K562 (cell line): Measurements from ENCODE around the gene SLC26A2. TPM values are rescaled to one million over a fixed set of nuclear protein-coding genes. Genes with fewer than 3 reads are reported as not detected.

ENCODE experiments used
- CCAR2 ChIP-seq: fragments of 200-400 bp; formaldehyde crosslinking; IDR thresholded peaks from 2 replicates; pipeline ENCODE4 v1.6.1; 2017; ENCODE audit warnings: mild to moderate bottlenecking, low read depth, low read length
- HSF4 ChIP-seq: fragments of 250-450 bp; sonication (Bioruptor Pico); IDR thresholded peaks from 2 replicates; pipeline ENCODE4 v2.1.2; 2022; ENCODE audit warnings: mild to moderate bottlenecking, moderate library complexity, borderline replicate concordance
- MTA3 ChIP-seq: fragments of 450-650 bp; formaldehyde crosslinking; IDR thresholded peaks from 2 replicates; pipeline ENCODE4 v1.6.1; 2017; ENCODE audit warnings: mild to moderate bottlenecking, borderline replicate concordance
- NBN ChIP-seq: fragments of 450-650 bp; IDR thresholded peaks from 2 replicates; pipeline ENCODE4 v1.6.1; 2016; ENCODE audit warnings: low read depth, mild to moderate bottlenecking
- NFIC ChIP-seq: fragments of 450-650 bp; IDR thresholded peaks from 2 replicates; pipeline ENCODE4 v1.6.1; 2017; ENCODE audit warnings: mild to moderate bottlenecking, inconsistent platforms
- OTX1 ChIP-seq: fragments of 450-650 bp; formaldehyde crosslinking; IDR thresholded peaks from 2 replicates; pipeline ENCODE4 v1.4.0; 2022; ENCODE audit warnings: mild to moderate bottlenecking
- TCFL5 ChIP-seq: fragments of 250-450 bp; sonication (Bioruptor Pico); conservative IDR thresholded peaks from 2 replicates; pipeline ENCODE4 v1.6.1; 2021; ENCODE audit warnings: mild to moderate bottlenecking, moderate library complexity, matching md5 sums
- ZFPM2 ChIP-seq: fragments of 250-450 bp; sonication (Bioruptor Pico); IDR thresholded peaks from 2 replicates; pipeline ENCODE4 v1.5.1; 2022; ENCODE audit warnings: mild to moderate bottlenecking
- ZKSCAN1 ChIP-seq: fragments of 150-350 bp; IDR thresholded peaks from 2 replicates; pipeline ENCODE4 v1.6.1; 2016; ENCODE audit warnings: low read depth, low read length
- ZNF143 ChIP-seq: sonication (generic); formaldehyde crosslinking; IDR thresholded peaks from 2 replicates; pipeline ENCODE4 v1.9.0; 2022; ENCODE audit warnings: mild to moderate bottlenecking, missing genetic modification reagents
- ZNF785 ChIP-seq: fragments of 250-450 bp; sonication (Bioruptor Pico); IDR thresholded peaks from 2 replicates; pipeline ENCODE4 v1.4.0; 2020; ENCODE audit warnings: mild to moderate bottlenecking
- polyA plus RNA-seq, 8 experiments: library from polyadenylated mRNA; depleted of rRNA in 4 of 8; stranded (reverse) in 5 of 8; unstranded in 3 of 8; fragments of >200 nt; fragmentation: Nextera tagmentation in 2 of 8; fragmentation: Illumina TruSeq in 1 of 8; extraction: Ambion mirVana in 2 of 8; extraction: Trizol in 1 of 8; gene quantifications; 2 replicates each; pipeline versions ENCODE4 v1.2.1 to v1.2.3, GENCODE V29; 2011 to 2014; ENCODE audit warnings: inconsistent platforms in 1 of 8, missing spikeins in 1 of 8
- total RNA-seq, 7 experiments: library from RNA; depleted of rRNA in 6 of 7; stranded (reverse); fragments of >200 nt in 6 of 7; fragmentation: Illumina TruSeq in 2 of 7; extraction: Trizol in 2 of 7; gene quantifications; 2 replicates each; pipeline versions ENCODE4 v1.2.1 to v1.2.3, GENCODE V29; 2011 to 2021; ENCODE audit warnings: low replicate concordance in 1 of 7
- TF ChIP-seq, protein P1 (sequence below): sonication (generic); formaldehyde crosslinking; IDR thresholded peaks from 2 replicates; pipeline ENCODE4 v1.8.0; 2022; ENCODE audit warnings: missing genetic modification reagents, mild to moderate bottlenecking, moderate library complexity, borderline replicate concordance
- TF ChIP-seq, protein P2 (sequence below): IDR thresholded peaks from 2 replicates; pipeline ENCODE4 v1.6.1; 2014; ENCODE audit warnings: antibody characterized with exemption
- TF ChIP-seq, protein P3 (sequence below): IDR thresholded peaks from 3 replicates; pipeline ENCODE4 v1.6.1; 2011; ENCODE audit warnings: borderline replicate concordance, mild to moderate bottlenecking, moderate library complexity; ENCODE audit not compliant: insufficient read length; ENCODE audit errors: extremely low read depth
- TF ChIP-seq, protein P4 (sequence below), 2 experiments: IDR thresholded peaks in 1 of 2; conservative IDR thresholded peaks in 1 of 2; 2 replicates each; pipeline ENCODE4 v1.6.1; 2016; ENCODE audit warnings: low read depth in 2 of 2, mild to moderate bottlenecking in 1 of 2, missing compliant biosample characterization in 1 of 2, missing genetic modification characterization in 1 of 2, moderate library complexity in 1 of 2

Gene SLC26A2
- total and polyA plus RNA-seq, 9 of the 15 experiments (the other 6 are each of a cell fraction or from before 2014, with no cell fraction given): 1.1 to 6.3 (median 3.6) TPM

DNA sequence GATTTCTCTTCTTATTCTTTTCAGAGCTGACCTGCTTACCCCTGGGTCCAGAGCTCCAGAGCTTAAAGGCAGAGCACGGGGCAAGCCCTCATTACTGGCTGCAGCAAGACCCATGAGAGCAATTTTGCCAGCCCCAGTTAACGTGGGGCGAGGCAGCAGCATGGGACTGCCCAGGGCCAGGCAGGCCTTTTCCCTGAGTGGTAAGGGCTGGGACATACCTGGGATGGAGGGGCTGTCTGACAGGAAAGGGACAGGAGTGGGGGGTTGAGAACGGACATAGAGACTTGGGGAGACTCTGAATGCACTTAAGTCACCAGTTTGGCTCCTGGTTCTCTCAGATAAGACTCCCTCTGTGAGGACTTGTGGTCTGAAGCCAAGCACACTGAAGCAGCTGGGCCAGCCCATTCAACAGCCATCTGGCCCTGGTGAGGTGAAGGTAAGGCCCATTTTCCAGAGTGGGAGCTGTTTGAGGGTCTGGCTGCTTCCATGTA lies 66.2 kb downstream of the SLC26A2 start (continued):
- TF ChIP-seq, protein P1, sequence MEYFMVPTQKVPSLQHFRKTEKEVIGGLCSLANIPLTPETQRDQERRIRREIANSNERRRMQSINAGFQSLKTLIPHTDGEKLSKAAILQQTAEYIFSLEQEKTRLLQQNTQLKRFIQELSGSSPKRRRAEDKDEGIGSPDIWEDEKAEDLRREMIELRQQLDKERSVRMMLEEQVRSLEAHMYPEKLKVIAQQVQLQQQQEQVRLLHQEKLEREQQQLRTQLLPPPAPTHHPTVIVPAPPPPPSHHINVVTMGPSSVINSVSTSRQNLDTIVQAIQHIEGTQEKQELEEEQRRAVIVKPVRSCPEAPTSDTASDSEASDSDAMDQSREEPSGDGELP: peak; percentile 92
- no peak for TF ChIP-seq ZNF143
- TF ChIP-seq TCFL5: no peak
- TF ChIP-seq OTX1 (CRISPR knock-in tag): no peak
- TF ChIP-seq ZKSCAN1: peak; percentile 44; the same call in 1 of the 2 replicates
- TF ChIP-seq NBN: peak; percentile 43; the same call in 1 of the 2 replicates
- TF ChIP-seq, protein P2, sequence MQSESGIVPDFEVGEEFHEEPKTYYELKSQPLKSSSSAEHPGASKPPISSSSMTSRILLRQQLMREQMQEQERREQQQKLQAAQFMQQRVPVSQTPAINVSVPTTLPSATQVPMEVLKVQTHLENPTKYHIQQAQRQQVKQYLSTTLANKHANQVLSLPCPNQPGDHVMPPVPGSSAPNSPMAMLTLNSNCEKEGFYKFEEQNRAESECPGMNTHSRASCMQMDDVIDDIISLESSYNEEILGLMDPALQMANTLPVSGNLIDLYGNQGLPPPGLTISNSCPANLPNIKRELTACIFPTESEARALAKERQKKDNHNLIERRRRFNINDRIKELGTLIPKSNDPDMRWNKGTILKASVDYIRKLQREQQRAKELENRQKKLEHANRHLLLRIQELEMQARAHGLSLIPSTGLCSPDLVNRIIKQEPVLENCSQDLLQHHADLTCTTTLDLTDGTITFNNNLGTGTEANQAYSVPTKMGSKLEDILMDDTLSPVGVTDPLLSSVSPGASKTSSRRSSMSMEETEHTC: peak; percentile 72; the same call in 1 of the 2 replicates
- peak; percentile 79 for TF ChIP-seq NFIC
- no peak for TF ChIP-seq CCAR2
- TF ChIP-seq, protein P3, sequence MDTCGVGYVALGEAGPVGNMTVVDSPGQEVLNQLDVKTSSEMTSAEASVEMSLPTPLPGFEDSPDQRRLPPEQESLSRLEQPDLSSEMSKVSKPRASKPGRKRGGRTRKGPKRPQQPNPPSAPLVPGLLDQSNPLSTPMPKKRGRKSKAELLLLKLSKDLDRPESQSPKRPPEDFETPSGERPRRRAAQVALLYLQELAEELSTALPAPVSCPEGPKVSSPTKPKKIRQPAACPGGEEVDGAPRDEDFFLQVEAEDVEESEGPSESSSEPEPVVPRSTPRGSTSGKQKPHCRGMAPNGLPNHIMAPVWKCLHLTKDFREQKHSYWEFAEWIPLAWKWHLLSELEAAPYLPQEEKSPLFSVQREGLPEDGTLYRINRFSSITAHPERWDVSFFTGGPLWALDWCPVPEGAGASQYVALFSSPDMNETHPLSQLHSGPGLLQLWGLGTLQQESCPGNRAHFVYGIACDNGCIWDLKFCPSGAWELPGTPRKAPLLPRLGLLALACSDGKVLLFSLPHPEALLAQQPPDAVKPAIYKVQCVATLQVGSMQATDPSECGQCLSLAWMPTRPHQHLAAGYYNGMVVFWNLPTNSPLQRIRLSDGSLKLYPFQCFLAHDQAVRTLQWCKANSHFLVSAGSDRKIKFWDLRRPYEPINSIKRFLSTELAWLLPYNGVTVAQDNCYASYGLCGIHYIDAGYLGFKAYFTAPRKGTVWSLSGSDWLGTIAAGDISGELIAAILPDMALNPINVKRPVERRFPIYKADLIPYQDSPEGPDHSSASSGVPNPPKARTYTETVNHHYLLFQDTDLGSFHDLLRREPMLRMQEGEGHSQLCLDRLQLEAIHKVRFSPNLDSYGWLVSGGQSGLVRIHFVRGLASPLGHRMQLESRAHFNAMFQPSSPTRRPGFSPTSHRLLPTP: no peak
- TF ChIP-seq MTA3: no peak
- TF ChIP-seq, protein P4, sequence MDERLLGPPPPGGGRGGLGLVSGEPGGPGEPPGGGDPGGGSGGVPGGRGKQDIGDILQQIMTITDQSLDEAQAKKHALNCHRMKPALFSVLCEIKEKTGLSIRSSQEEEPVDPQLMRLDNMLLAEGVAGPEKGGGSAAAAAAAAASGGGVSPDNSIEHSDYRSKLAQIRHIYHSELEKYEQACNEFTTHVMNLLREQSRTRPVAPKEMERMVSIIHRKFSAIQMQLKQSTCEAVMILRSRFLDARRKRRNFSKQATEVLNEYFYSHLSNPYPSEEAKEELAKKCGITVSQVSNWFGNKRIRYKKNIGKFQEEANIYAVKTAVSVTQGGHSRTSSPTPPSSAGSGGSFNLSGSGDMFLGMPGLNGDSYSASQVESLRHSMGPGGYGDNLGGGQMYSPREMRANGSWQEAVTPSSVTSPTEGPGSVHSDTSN (CRISPR knock-in tag; IDR thresholded peaks at IDR 0.05; ENCODE audit: low read depth): no peak
- TF ChIP-seq, protein P4 (tag; conservative IDR thresholded peaks at IDR 0.05; ENCODE audit: low read depth): 0 out of 2 replicates have a peak, but pooled peaks have one; percentile 11
- TF ChIP-seq ZFPM2 (CRISPR knock-in tag): no peak
- TF ChIP-seq HSF4: no peak
- TF ChIP-seq ZNF785 (CRISPR knock-in tag): no peak
